ENCODE results near the gene NHLRC4. TPM values are rescaled to one million over a fixed set of nuclear protein-coding genes. Genes with fewer than 3 reads are reported as not detected.

Gene NHLRC4, protein sequence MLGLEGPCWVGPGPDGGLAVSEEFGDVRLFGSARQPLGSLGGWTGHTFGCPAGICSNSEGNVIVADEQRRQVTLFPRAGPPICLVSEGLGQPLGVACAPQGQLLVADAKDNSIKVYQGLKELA
- 0.06 TPM for polyA plus RNA-seq (2013, experiment 1 of 2; ENCODE audit: insufficient read length)
- 0.28 TPM for polyA plus RNA-seq (2013, experiment 2 of 2; ENCODE audit: insufficient read length)

DNA sequence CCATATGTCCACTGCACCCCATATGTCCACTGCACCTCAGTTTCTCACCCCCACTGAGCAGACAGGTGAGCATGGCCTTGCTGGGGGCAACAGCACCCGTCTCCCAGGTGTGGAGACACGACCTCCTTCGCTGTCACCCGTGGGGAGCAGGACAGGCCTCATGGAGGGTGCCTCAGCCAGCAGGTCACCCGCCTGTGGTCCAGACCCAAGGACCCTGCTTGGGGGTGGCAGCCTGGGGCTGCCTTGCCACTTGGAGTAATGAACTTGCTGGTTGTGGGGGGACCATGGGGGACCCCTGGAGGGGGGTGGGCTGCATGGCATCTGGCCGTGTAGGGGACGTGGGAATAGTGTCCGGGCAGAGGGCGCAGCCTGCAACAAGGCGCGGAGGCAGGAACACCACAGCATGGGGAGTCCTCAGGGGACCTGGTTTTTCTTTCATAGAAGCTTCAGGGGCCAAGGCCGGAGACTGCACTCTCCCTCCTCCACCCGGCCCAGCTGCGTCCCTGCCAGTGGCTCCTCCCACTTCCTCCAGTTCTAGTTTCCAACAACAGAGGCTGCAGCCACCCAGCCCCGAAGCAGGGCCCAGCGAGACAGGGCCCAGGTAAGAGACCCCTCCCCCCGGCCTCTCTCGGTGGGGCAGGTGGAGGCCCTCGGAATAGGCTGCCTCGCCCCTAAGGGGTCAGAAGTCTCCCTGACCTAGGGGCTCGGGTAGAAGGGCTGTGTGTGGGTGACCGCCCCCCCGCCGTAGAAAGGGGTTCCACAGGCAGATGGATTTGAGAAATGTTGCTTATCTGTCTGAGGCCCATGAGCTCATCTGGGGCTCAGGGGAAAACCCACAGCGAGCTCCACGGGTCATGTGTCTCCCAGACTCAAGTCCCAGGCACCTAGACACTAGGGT, at the start of gene NHLRC4:
TSS of gene NHLRC4 (plus strand) at position 531 of the 898 bp plus-strand sequence. CDS start 1,043 bp downstream, outside the sequence.
- peak; percentile 26 for DNase-seq

GRCh38 chr16:518858-519257, 47.9 kb upstream of the NHLRC4 start:
- DNase-seq = no peak

- no peak for DNase-seq
These were observed 47.4 kb upstream of the NHLRC4 start for GRCh38 chr16:519425-519824.

GRCh38 chr16:519841-520687, 46.7 kb upstream of the NHLRC4 start:
- DNase-seq = no peak

- DNase-seq = no peak
These were observed 46.0 kb upstream of the NHLRC4 start for GRCh38 chr16:520847-521246.

- no peak for DNase-seq
These were observed 45.2 kb upstream of the NHLRC4 start for GRCh38 chr16:521381-522210.

DNA sequence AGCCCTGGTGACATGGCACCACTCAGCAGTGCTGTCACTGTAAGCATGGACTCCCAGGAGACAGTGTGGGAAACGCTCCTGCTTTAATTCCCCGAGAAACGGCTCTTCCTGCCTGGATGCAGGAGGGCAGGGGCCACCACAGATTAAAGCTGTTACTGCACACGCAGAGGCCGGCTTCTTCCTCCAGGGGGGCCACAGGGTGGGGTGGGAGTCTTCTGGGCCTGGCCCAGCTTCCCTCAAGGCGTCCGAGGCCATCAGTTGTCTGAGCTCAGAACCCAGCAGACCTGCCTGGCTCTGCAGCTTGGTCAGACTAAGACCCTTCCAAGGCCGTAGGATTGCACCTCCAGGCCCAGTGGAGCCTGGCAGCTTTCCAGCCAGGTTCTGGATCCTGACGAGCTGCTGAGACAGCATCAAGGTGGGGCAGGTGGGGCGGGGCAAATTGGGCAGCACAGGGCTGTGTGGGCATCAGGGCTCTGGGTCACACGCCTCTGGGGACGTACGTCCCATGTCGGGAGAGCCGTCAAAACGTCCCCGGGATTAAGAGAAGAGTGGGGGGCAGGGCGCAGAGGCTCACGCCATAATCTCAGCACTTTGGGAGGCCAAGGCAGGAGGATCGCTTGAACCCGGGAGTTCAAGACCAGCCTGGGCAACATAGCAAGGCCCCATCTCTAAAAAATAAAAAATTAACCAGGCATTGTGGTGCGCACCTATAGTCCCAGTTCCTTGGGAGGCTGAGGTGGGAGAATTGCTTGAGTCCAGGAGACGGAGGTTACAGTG, 44.3 kb upstream of the NHLRC4 start:
- DNase-seq = no peak

DNA sequence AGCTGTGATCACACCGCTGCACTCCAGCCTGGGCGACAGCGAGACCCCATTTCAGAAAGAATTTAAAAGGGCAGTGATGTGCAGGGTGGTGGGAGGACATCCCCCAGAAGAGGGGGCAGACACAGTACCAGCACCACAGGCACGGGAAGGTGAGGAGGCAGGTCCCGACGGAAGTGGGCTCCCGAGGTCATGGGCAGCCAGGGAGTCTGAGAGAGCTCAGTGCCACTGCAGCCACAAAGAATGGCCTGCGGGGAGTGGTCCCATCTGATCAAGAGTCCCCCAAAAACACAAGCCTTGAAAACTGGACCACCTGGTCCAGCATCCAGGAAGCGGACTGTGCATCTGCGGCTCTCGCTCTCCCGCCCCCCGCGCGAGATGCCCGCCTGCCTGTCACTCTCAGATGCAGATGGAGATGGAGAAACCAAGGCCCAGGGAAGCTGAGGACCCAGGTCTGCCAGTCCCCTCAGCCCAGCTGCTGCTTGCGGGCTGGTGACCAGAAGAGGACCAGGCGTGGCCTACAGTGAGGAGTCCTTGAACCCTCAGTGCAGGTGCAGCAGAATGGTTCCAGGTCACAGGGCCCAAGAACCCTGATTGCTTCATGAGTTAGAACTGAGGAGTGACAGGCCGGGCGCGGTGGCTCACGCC, 43.6 kb upstream of the NHLRC4 start:
- DNase-seq = no peak

- no peak for DNase-seq
These were observed 42.3 kb upstream of the NHLRC4 start for GRCh38 chr16:524274-525040.

DNA sequence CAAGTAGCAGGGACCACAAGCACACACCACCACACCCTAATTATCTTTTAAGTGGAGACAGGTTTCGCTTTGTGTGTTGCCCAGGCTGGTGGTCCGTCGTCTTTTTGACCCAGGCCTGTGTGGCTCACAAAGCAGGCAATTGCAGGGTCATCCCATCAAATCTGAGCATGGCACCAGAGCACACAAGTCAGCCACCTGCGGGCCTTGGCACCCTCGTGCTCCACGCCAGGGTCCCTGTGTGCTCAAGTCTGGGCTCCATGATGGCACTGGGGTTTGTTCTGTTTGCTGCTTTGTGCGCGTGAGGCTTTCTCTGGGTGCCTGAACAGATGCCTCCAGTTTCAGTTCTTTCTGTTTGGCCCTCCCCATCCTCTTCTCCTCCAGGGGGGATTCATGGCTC, 41.7 kb upstream of the NHLRC4 start:
- DNase-seq = no peak

DNA sequence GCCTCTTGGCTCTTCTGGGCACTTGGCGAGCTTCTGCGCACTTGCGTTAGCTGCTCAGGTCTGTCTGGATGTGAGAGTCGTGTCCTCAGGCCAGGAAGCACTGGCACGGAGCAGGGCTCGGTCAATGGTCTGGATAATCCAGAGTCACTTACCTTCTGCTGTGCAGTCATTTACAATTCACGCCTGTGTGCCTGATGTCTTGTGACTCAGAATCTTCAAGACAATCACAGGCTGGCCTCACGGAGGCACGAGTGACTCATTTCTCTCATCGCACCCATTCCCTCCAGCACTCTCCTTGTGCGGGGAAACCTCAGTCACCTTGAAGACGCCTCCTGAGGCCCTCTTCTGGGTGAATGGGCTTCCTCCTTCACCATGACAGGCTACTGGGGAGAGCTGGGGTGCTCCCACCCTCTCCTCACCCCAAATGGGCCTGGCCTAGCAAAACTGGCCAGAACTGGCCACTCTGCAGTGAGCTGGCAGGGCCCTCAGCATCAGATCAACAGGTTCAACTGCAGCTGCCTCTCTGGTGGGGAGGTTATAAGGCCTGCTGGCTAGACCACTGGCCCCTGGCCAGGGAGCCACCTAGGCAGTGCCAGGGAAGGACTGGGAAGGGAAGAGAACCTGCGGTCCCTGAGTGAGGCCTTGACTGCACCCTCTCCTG, 41.2 kb upstream of the NHLRC4 start:
- peak; percentile 85 for DNase-seq

DNA sequence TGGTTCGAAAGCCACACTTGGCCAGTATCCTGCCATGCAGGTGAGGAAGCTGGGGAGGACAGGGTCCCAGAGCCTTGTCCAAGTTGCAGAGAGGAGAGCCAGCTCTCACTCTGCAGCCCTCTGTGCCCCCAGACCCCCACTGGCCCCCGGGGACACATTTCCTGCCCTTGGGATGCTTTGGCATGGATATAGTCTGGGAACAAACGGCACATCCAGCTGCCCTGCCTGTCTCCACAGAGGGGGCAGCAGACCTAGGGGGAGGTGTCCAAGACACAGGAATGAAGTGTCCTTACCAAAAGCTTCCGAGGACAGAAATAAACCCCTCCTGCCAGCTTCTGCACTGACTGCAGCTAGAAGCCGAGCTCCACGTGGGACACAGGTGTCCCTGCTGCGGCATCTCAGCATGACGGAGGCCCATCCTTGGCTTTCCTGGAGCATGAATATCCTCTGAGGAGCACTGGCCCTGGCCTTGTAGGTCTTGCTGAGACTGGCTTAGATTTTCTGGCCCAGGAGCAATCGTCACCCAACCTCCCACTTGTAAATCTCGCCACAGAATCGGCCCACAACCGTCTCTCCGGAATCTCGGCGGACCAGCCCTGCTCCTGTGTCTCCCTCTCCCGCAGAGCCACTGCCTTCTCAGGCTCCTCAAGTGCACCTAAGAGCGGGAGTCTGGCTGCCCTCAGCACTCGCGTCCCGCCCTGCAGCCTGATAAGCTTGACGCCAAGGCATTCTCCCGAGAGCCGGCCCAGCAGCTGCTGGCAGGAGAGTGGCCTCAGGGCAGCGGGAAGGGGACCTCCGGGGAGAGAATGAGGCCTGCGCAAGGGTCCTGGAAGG, 40.4 kb upstream of the NHLRC4 start:
- peak; percentile 5 for DNase-seq

- peak; percentile 84 for DNase-seq
These were observed 39.5 kb upstream of the NHLRC4 start, which contains the start of gene CAPN15 for GRCh38 chr16:527015-527903. TSS of gene CAPN15 (plus strand) at chr16:527712. CDS start at chr16:546839, 19,127 bp downstream.

DNA sequence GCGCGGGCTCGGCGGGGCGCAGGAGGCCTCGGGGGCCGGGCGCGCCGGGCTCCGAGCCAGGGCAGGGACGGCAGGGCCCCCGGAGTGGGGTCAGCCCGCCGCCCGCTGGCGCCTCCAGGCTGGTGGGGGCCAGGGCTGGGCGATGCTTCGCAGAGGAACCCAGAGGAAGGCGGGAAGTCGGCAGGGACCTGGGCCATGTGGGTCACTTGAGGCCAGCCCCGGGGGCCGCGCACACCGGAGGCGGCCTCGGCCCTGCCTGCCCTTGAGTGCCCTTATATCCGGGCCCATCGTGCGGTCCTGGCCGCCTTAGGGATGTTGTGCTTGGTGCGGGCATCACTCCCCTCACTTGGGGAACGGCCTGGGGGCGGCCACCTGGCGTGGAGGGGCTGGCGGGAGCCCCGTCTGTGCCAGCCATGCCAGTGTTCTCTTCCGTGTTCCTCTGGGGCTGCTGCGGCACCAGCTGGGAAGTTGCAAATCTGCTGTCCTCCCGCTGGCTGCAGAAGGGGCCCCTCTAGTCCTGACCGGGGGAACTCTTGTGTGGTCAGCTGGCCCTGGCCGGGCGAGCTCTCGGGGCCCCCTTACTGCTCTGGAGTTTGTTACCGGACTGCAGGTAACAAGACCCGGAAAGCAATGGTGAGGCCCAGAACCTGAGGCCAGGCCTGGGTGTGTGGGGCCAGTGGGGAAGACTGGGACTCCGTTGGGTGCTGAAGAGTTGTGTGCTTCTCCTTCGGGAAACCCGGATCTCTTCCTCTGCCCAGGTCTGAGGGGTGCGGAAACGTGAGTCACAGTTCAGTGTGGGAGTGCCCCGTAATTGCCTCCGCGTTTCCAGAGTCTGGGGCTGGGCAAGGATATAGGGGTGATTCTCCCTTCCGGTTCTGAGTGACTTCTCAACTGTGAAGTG, 38.4 kb upstream of the NHLRC4 start:
- peak; percentile 58 for DNase-seq

- peak; percentile 12 for DNase-seq
These were observed 37.7 kb upstream of the NHLRC4 start for GRCh38 chr16:529012-529575.

Data from fibroblast of skin of back (primary cell).